Stimulated activated naive B cell treated with anti-CD40 and anti-IgM and Interleukin-4, amounts not matched to agents 10 μg/mL and 1 μg/mL and 100 μg/mL, for 72 hours (primary cell): ENCODE data around the gene C10orf71.

Source experiments
- ATAC-seq, 2 donors: fragments of 150-1000 bp; cut with Tn5 transposase; replicated peaks; 2 replicates each; pipeline ENCODE4 v1.10.0; 2021; ENCODE audit warnings: moderate library complexity in 1 of 2
- DNase-seq: peaks from one replicate; pipeline ENCODE4 v3.0.0; 2021
- H3K27ac Mint-ChIP-seq: one replicate; pipeline ENCODE4 v1.8.0; 2022; ENCODE audit warnings: mild to moderate bottlenecking, mixed read lengths
- H3K27me3 Mint-ChIP-seq, 2 donors: one replicate each; pipeline ENCODE4 v1.8.0; 2022; ENCODE audit warnings: mixed read lengths in 2 of 2
- H3K36me3 Mint-ChIP-seq, 2 donors: one replicate each; pipeline ENCODE4 v1.8.0; 2022; ENCODE audit warnings: mixed read lengths in 2 of 2, mild to moderate bottlenecking in 1 of 2
- H3K4me1 Mint-ChIP-seq, 2 donors: one replicate each; pipeline ENCODE4 v1.8.0; 2022; ENCODE audit warnings: mixed read lengths in 2 of 2, mild to moderate bottlenecking in 1 of 2
- H3K4me3 Mint-ChIP-seq, 2 donors: one replicate each; pipeline ENCODE4 v1.8.0; 2022; ENCODE audit warnings: mild to moderate bottlenecking in 2 of 2, mixed read lengths in 2 of 2, moderate library complexity in 1 of 2
- H3K9me3 Mint-ChIP-seq, 2 donors: one replicate each; pipeline ENCODE4 v1.8.0; 2022; ENCODE audit warnings: mixed read lengths in 2 of 2, mild to moderate bottlenecking in 1 of 2

C10orf71 gene

DNA sequence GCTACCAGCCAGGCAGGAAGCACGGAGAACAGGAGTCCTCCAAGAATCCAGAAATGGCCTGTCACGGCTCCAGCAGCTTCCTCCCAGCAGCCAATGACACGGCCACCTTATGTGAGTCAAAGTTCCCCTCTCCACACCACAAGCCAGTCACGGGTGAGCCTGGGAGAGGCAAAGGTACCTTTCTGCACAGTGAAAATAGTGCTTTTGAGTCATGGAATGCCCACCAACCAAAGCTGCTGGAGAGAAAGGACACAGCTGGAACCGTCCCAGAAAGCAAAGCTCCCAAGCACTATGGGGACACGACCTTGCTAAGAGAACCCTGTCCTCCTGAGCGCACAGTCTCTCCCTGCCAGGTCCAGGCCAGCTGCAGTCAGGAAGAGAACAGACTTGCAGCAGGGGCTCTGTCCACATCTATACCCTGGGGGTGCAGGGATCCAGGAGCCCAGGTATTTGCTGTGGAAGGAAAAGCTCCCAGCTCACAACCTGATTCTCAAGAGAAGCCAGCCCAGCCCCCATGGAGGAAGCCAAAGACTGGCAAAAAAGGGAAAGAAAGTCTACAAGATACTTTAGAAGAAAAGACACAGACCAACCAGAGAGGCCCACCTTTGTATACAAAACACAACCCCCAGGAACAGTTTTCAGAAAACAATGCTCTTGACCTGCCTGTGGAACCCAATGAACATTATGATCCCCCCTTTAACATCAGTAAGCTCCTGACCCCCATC lies 24.4 kb downstream of the C10orf71 start:
- DNase-seq: no peak

DNA sequence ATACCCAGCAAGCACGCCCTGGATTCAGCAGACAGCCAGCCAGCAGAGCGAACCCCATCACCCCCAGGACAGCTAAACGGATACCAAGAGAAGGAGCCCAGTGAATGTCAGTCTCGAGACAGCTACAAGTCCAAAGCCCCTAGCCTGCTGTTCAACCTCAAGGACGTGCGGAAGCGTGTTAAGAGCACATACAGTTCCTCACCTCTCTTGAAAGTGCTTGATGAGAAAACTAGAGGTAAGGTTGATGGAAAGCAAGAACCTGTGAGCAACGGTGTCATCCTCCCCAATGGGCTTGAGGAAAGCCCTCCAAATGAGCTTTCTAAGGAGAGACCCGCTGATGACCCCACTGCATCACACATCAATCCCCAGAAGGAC lies 24.9 kb downstream of the C10orf71 start:
- H3K27me3 Mint-ChIP-seq: peaks cover 0 to 2% of the 10 kb centered on the region in 2 donors
- H3K36me3 Mint-ChIP-seq: no peaks in the 10 kb centered on the region
- H3K9me3 Mint-ChIP-seq: no peaks in the 10 kb centered on the region
- DNase-seq: no peak
- no peak overlapping the region for H3K4me3 Mint-ChIP-seq
- no peak for ATAC-seq
- no peaks in the 10 kb centered on the region for H3K4me1 Mint-ChIP-seq
- no peak overlapping the region for H3K27ac Mint-ChIP-seq

More for the DNA sequence above, 24.4 kb downstream of the C10orf71 start:
- Mint-ChIP-seq H3K36me3 (no peaks in the 10 kb centered on the region), H3K4me1 (no peaks in the 10 kb centered on the region), H3K27ac (no peak overlapping the region), H3K9me3 (no peaks in the 10 kb centered on the region), H3K4me3 (no peak overlapping the region), H3K27me3 (no peaks in the 10 kb centered on the region)
- no peak for ATAC-seq

DNA sequence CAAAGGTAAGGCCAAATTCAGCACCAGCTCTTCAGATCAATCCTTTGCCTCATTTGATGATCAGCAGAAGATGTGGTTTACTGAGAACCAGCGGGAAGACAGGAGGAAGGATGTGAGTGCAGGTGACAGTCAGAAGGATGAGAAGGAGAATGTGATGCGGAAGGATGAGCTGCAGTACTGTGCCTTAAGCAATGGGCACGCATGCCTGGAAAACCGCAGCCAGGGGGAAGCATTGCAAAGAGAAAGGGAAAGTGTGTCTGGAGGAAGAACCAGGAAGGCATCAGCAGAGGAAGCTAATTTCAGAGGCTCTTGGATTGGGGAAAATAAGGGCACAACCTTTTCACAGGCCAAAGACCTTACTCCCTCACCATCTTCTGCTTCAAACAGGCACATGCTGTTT lies 25.7 kb downstream of the C10orf71 start:
- Mint-ChIP-seq H3K9me3 (no peaks in the 10 kb centered on the region), H3K36me3 (no peaks in the 10 kb centered on the region), H3K27me3 (peaks cover 0 to 4% of the 10 kb centered on the region in 2 donors), H3K4me1 (no peaks in the 10 kb centered on the region), H3K27ac (no peak overlapping the region), H3K4me3 (no peak overlapping the region)
- DNase-seq: no peak
- no peak for ATAC-seq

DNA sequence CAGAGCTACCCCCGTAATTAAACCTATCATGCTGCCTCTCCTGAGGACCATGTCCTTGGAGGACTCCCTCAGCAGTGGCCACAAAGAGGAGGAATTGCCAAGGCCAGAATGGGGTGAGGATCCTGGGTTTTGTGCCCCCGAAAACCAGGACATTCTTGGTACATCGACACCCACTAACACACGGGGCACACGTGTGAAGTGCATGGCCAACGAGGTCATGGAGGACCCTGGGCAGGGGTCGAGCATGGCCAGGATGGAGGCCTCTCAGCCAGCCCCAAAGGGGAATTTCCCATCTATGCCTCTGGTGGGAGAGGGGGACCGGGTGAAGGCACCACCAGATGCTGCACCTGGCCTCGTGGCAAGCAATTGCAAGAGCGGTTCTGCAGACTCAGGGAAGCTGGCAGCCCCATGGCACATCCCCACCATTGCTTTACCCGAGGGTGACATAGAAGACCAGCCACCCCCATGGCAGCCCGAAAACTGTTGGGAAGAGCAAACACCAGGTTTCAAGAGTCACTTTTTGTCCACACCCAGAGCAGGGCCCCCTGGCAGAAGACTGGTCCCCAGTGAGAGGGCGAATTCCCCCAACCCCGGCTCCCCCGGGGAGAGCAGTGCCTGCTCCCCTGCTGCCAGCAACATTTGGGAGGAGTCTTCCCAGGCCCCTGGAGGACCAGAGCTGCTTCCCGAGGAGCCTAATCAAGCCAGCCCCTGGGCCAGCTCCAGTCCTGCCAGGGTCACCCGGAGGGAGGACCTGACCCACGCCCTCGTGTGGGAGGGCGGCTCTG lies 26.4 kb downstream of the C10orf71 start:
- no peak overlapping the region for H3K27ac Mint-ChIP-seq
- no peaks in the 10 kb centered on the region for H3K9me3 Mint-ChIP-seq
- H3K27me3 Mint-ChIP-seq: peaks cover 0 to 4% of the 10 kb centered on the region in 2 donors
- H3K4me3 Mint-ChIP-seq: no peak overlapping the region
- no peaks in the 10 kb centered on the region for H3K4me1 Mint-ChIP-seq
- no peak for ATAC-seq
- DNase-seq: no peak
- H3K36me3 Mint-ChIP-seq: no peaks in the 10 kb centered on the region

DNA sequence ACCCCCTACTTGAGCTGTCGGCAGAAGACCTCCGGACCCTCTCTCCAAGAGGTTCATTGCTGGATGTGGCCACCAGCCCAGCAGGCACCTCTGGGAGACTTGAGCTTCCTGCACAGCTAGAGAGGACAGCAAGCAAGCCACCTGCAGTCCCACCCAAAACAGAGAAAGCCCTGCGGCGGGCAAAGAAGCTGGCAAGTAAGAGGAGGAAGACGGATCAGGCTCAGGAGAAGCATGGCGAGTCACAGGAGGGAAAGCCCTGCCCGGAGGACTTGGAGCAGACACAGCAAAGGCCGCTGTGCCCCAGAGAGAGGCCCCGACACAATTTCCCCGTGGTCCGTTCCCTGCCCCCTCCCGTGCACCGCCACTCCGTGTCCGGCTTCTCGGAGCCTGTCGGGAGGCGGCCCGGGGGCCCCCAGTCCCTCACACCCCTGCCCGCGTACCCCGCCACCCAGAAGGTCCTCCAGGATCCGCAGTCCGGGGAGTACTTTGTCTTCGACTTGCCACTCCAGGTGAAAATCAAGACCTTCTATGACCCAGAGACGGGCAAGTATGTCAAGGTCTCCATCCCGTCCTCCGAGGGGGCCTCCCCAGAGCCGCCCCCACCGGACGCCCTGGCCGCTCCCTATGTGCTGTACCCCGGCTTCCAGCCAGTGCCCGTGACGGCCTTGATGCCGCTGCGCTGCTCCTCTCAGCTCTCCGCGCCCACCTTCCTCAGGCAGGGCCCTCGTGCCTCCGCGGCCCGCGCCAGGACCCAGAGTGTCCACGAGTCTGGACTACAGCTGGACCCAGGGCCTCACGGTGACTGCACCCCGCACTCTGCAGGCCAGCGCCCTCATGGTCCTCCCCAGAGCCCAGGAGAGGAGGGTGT lies 27.2 kb downstream of the C10orf71 start:
- Mint-ChIP-seq H3K4me1 (no peaks in the 10 kb centered on the region), H3K36me3 (no peaks in the 10 kb centered on the region), H3K27me3 (peaks cover 0 to 4% of the 10 kb centered on the region in 2 donors), H3K9me3 (no peaks in the 10 kb centered on the region), H3K4me3 (no peak overlapping the region), H3K27ac (no peak overlapping the region)
- DNase-seq: no peak
- ATAC-seq: peak in 1 of 2 donors; percentile 7

DNA sequence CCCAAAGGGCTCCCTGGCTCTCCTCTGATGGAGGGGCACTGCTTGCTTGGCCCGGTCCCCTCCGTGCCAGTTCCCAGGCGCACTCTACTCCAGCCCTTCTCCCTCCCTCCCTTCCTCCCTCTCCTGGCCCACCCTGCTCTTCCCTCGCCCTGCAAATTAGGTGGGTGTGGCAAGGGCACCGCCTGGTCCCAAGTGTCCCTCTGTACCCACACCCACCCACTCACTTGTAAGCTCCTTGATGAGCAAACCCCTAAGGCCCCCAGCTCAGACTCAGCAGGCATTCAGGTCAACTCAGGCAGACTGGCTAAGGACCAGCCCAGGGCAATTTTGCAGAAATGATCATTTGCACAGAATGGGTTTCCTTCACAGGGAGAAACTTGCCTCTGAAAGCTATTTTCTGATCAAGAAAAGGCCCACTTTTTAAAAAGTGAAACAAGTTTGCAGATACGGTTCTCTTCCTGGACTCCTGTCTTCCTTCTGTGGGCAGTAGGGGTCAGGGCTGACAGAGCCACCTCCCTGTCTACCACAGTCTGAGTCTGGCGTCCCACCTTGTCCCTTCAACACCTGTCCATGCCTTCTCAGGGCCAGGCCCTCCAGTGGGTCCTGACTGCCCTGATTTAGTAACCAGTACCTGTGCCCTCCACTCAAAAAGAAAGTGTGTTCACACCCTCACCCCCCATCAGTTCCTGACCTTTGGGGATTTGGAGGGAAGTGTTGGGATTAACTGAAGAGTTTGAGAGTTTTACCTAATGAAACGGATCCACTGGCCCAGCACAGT lies 28.3 kb downstream of the C10orf71 start:
- H3K4me3 Mint-ChIP-seq: no peak overlapping the region
- DNase-seq: no peak
- no peaks in the 10 kb centered on the region for H3K4me1 Mint-ChIP-seq
- no peaks in the 10 kb centered on the region for H3K9me3 Mint-ChIP-seq
- H3K27ac Mint-ChIP-seq: no peak overlapping the region
- H3K36me3 Mint-ChIP-seq: no peaks in the 10 kb centered on the region
- H3K27me3 Mint-ChIP-seq: peaks cover 0 to 4% of the 10 kb centered on the region in 2 donors
- ATAC-seq: no peak

DNA sequence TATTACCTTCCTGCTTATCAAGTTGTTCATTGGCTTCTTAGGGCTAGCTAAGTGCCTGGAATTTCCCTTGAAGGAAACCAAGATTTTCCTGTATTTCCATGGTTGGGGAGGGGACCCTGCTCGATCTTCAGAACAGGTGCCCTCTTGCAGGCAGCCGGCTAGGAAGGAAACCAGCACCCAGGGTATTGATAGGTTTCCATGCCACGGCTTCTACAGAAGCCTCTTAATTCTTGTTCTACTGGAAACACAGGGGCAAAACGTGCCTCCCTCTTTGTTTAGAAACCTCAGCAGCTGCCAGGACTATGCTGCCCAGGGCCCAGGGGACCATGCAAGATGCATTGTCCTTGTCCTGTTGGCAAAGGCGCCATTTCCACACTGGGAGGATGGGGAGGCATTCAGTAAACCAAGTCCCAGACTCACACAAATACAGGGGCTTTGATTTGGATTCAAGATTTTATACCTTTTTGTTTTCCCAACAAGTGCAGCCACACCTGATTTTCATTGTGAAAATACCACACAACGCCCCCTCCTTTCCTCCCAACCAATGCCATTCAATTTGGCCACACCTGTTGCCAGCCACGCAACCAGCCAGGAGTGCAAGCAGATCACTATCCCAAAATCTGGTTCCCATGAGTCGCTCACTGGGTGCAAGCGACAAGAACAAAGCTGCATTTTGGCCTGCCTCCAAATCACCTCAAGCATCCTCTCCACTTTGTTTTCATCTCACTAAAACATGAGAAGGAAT lies 29.6 kb downstream of the C10orf71 start:
- no peak overlapping the region for H3K4me3 Mint-ChIP-seq
- H3K27ac Mint-ChIP-seq: no peak overlapping the region
- ATAC-seq (no peak), DNase-seq (no peak)
- peaks cover 2 to 13% of the 10 kb centered on the region in 2 donors for H3K27me3 Mint-ChIP-seq
- no peaks in the 10 kb centered on the region for H3K4me1 Mint-ChIP-seq
- no peaks in the 10 kb centered on the region for H3K9me3 Mint-ChIP-seq
- no peaks in the 10 kb centered on the region for H3K36me3 Mint-ChIP-seq

DNA sequence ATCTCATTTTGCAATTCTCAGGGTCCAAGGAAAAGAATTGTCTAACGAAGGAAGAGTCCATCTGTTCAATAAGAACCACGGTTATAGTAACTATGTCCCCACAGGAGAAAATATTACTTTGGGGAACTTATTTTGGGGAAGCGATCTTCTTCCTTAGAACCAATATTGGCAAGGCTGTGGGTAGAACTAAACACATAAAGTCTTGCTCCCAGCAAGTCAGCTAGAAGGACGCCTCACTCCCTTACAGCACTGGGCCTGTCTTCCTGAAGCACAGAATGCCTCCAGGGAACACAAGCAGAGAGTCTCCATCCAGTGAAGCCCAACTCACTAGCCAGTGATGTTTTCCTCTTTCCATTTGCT lies 30.2 kb downstream of the C10orf71 start:
- Mint-ChIP-seq H3K27me3 (peaks cover 8 to 18% of the 10 kb centered on the region in 2 donors), H3K36me3 (no peaks in the 10 kb centered on the region), H3K27ac (no peak overlapping the region), H3K4me1 (no peaks in the 10 kb centered on the region), H3K9me3 (peaks cover 0 to 2% of the 10 kb centered on the region in 2 donors), H3K4me3 (no peak overlapping the region)
- no peak for ATAC-seq
- no peak for DNase-seq

DNA sequence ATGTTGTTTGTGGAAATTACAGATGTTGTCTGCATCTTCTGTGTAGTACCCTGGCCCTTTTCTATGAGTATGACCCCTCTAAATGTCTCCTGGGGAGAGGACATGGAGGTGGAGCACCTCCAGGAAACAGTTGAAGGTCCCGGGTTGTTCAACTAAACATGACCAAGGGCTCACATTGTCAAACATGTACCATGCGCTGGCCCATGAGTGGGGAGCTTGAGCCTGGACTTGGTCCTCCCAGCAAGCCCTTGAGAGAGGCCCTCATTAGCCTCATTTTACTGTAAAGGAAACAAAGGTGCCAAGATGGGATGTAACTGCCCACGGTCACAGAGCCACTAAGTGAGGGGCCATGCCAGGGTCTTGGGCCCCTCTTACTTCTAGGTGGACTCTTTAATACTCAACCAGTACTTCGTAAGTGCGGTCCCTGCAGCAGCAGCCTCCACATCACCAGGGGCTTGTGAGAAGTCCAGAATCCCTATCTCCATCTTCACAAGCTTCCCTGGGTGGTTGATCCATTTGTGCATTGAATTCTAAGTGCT lies 31.2 kb downstream of the C10orf71 start:
- H3K9me3 Mint-ChIP-seq: peaks cover 5 to 6% of the 10 kb centered on the region in 2 donors
- DNase-seq: no peak
- H3K27me3 Mint-ChIP-seq: peaks cover 9 to 19% of the 10 kb centered on the region in 2 donors
- H3K36me3 Mint-ChIP-seq: peaks cover under 1 to 2% of the 10 kb centered on the region in 2 donors
- no peak overlapping the region for H3K4me3 Mint-ChIP-seq
- H3K4me1 Mint-ChIP-seq: peaks cover 1 to 2% of the 10 kb centered on the region in 2 donors
- H3K27ac Mint-ChIP-seq: no peak overlapping the region
- ATAC-seq: no peak

DNA sequence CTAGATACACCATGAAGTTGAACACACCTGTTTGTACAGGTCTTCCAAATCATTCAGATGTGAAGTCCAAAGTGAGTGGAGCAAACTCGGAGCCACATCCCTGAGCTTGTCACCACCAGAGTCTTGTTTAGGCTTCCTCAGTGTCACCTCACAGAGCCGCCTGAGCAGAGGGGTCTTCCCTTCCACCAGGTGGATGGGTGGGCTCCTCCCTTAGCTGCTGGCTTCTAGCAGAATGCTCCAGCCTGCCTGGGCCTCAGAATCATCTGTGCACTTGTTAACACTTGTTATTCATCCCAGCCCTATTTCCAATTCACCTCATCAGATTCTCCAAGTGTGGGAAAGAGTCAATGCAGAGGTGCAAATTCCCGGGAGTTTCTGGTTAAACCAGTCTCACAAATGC lies 32.5 kb downstream of the C10orf71 start:
- peaks cover 5 to 10% of the 10 kb centered on the region in 2 donors for H3K36me3 Mint-ChIP-seq

DNA sequence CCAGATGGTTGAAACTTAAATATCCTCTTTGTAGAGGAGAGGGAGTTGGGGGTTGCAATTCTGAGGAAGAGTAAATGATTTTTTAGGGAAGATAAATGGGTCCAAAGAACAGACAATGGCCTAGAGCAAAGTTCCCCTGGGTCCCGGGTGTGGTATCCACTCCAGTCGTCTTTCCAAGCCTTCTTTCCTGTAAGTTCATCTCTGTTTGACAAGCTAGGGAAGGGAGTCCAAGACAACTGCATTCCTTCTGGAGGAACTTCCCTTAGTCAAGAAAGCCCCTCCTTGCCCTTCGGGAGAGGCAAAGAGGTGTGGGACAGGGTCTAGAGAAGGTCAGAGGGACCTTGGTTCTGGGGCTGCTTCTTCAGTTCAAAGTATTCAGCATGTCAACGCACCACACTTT lies 33.4 kb downstream of the C10orf71 start:
- ATAC-seq (no peak), DNase-seq (no peak)
- peaks cover 5 to 10% of the 10 kb centered on the region in 2 donors for H3K36me3 Mint-ChIP-seq
- no peak overlapping the region for H3K27ac Mint-ChIP-seq
- H3K4me3 Mint-ChIP-seq: no peak overlapping the region
- H3K27me3 Mint-ChIP-seq: peaks cover 9 to 23% of the 10 kb centered on the region in 2 donors
- peaks cover 5 to 9% of the 10 kb centered on the region in 2 donors for H3K4me1 Mint-ChIP-seq
- H3K9me3 Mint-ChIP-seq: peaks cover 13 to 14% of the 10 kb centered on the region in 2 donors

More for the DNA sequence above, 32.5 kb downstream of the C10orf71 start:
- peaks cover 5 to 9% of the 10 kb centered on the region in 2 donors for H3K4me1 Mint-ChIP-seq
- ATAC-seq: no peak
- peaks cover 9 to 23% of the 10 kb centered on the region in 2 donors for H3K27me3 Mint-ChIP-seq
- DNase-seq: no peak
- H3K27ac Mint-ChIP-seq: no peak overlapping the region
- peaks cover 13 to 14% of the 10 kb centered on the region in 2 donors for H3K9me3 Mint-ChIP-seq
- no peak overlapping the region for H3K4me3 Mint-ChIP-seq

DNA sequence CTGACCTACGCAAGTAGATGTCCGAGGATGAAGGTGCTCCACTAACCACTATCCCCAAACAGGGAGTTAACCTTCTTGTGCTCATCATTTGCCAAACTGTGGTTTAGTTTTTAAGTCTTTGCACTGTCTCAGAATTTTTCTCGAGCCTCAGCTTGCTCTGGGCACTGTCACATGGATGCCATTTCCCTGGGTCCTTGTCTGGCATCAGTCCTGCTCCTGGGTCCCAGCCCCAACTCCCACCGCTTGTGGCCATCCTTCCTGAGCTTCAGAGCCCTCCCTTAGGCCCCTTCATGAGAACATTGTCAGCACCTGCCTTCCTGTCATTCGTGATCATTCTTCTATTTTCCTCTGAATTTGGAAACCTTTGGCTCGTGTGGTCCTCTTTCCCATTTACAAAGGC lies 33.8 kb downstream of the C10orf71 start:
- peaks cover 5 to 9% of the 10 kb centered on the region in 2 donors for H3K4me1 Mint-ChIP-seq
- ATAC-seq (no peak), DNase-seq (no peak)
- H3K27ac Mint-ChIP-seq: no peak overlapping the region
- H3K27me3 Mint-ChIP-seq: peaks cover 9 to 23% of the 10 kb centered on the region in 2 donors
- peaks cover 5 to 10% of the 10 kb centered on the region in 2 donors for H3K36me3 Mint-ChIP-seq
- H3K4me3 Mint-ChIP-seq: no peak overlapping the region
- H3K9me3 Mint-ChIP-seq: peaks cover 13 to 14% of the 10 kb centered on the region in 2 donors

DNA sequence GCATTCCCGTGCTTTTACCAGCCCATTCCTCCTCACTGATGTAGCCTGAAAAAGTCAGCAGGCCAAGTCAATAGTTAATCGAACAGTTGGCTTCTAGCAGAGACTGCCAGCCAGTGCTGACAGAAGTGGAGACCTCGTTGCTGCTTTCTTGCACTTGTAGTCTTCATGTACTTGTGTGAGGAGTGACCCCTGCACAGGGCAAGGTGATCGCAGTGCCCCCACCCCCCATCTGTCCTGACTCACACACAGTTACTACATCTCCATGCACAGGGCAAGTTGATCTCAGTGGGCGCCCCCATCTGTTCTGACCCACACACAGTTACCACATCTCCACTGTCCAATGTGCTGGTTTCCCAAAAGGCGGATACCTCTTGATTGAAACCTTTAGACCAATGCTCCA lies 34.2 kb downstream of the C10orf71 start:
- H3K27me3 Mint-ChIP-seq: peaks cover 9 to 23% of the 10 kb centered on the region in 2 donors
- no peak for DNase-seq
- peaks cover 5 to 10% of the 10 kb centered on the region in 2 donors for H3K36me3 Mint-ChIP-seq
- H3K4me1 Mint-ChIP-seq: peaks cover 5 to 9% of the 10 kb centered on the region in 2 donors
- H3K9me3 Mint-ChIP-seq: peaks cover 13 to 14% of the 10 kb centered on the region in 2 donors
- ATAC-seq: no peak
- H3K27ac Mint-ChIP-seq: no peak overlapping the region
- no peak overlapping the region for H3K4me3 Mint-ChIP-seq
